Mesenchymal stem cell (in vitro differentiated cells and primary cell): Measurements from ENCODE around the gene PTGR3.

Source experiments
- DNase-seq: peaks from one replicate; pipeline ENCODE4 v3.0.0-alpha.2; 2013
- H2AFZ ChIP-seq: one replicate; pipeline ENCODE4 v1.6.1; 2013; ENCODE audit warnings: low read depth, mild to moderate bottlenecking, control low read depth, inconsistent platforms, low read length, moderate library complexity
- H2AK5ac ChIP-seq: 2 replicates; pipeline ENCODE4 v1.6.1; 2013; ENCODE audit warnings: low read length, moderate library complexity, mild to moderate bottlenecking, inconsistent platforms; ENCODE audit not compliant: severe bottlenecking
- H2BK120ac ChIP-seq: one replicate; pipeline ENCODE4 v1.6.1; 2013; ENCODE audit warnings: low read depth, mild to moderate bottlenecking, inconsistent platforms, low read length, moderate library complexity
- H2BK12ac ChIP-seq, 2 experiments: one replicate each; pipeline ENCODE4 v1.6.1; 2013; ENCODE audit warnings: inconsistent platforms in 2 of 2, low read length in 2 of 2, mild to moderate bottlenecking in 2 of 2, moderate library complexity in 2 of 2, control low read depth in 1 of 2
- H2BK15ac ChIP-seq: one replicate; pipeline ENCODE4 v1.6.1; 2013; ENCODE audit warnings: mild to moderate bottlenecking, low read depth, inconsistent platforms; ENCODE audit not compliant: poor library complexity, severe bottlenecking
- H2BK5ac ChIP-seq: 2 replicates; pipeline ENCODE4 v1.6.1; 2013; ENCODE audit warnings: low read depth, mild to moderate bottlenecking, low read length, control low read depth, inconsistent platforms; ENCODE audit not compliant: poor library complexity, severe bottlenecking
- H3K14ac ChIP-seq, 2 experiments: one replicate each; pipeline ENCODE4 v1.6.1; 2013; ENCODE audit warnings: inconsistent platforms in 2 of 2, low read length in 2 of 2, control low read depth in 1 of 2, mild to moderate bottlenecking in 1 of 2, moderate library complexity in 1 of 2
- H3K18ac ChIP-seq, 2 experiments: one replicate each; pipeline ENCODE4 v1.6.1; 2013; ENCODE audit warnings: inconsistent platforms in 2 of 2, low read length in 2 of 2, control low read depth in 1 of 2, low read depth in 1 of 2, mild to moderate bottlenecking in 1 of 2
- H3K23ac ChIP-seq, 2 experiments: one replicate each; pipeline ENCODE4 v1.6.1; 2013; ENCODE audit warnings: inconsistent platforms in 2 of 2, low read length in 2 of 2, mild to moderate bottlenecking in 2 of 2, moderate library complexity in 2 of 2, control low read depth in 1 of 2
- H3K27ac ChIP-seq: 2 replicates; pipeline ENCODE4 v1.5.1; 2013; ENCODE audit warnings: mild to moderate bottlenecking, moderate library complexity, low read length, control low read depth, inconsistent platforms; ENCODE audit not compliant: poor library complexity, severe bottlenecking
- H3K27me3 ChIP-seq, 2 experiments: 2 replicates each; pipeline versions ENCODE4 v1.6.1 to v1.7.0; 2013; ENCODE audit warnings: low read length in 2 of 2, mild to moderate bottlenecking in 2 of 2, moderate library complexity in 2 of 2, control low read depth in 1 of 2, inconsistent platforms in 1 of 2; ENCODE audit not compliant: control insufficient read depth in 1 of 2, insufficient read depth in 1 of 2
- H3K36me3 ChIP-seq, 2 experiments: 2 replicates each; pipeline versions ENCODE4 v1.6.1 to v1.7.0; 2013; ENCODE audit warnings: low read length in 2 of 2, control low read depth in 1 of 2, inconsistent platforms in 1 of 2, low read depth in 1 of 2, mild to moderate bottlenecking in 1 of 2; ENCODE audit not compliant: insufficient read depth in 2 of 2, control insufficient read depth in 1 of 2
- H3K4ac ChIP-seq, 2 experiments: one replicate each; pipeline ENCODE4 v1.6.1; 2013; ENCODE audit warnings: inconsistent platforms in 2 of 2, low read length in 2 of 2, mild to moderate bottlenecking in 2 of 2, moderate library complexity in 2 of 2, control low read depth in 1 of 2, low read depth in 1 of 2
- H3K4me1 ChIP-seq: 2 replicates; pipeline ENCODE4 v1.6.1; 2013; ENCODE audit warnings: low read depth, low read length, control low read depth; ENCODE audit not compliant: control insufficient read depth, insufficient read depth
- H3K4me2 ChIP-seq: 2 replicates; pipeline ENCODE4 v1.6.1; 2013; ENCODE audit warnings: low read length, mild to moderate bottlenecking, inconsistent platforms; ENCODE audit not compliant: poor library complexity, severe bottlenecking
- H3K4me3 ChIP-seq, 2 experiments: 2 replicates each; pipeline versions ENCODE4 v1.5.1 to v1.7.0; 2013; ENCODE audit warnings: low read length in 2 of 2, mild to moderate bottlenecking in 2 of 2, control low read depth in 1 of 2, low read depth in 1 of 2; ENCODE audit not compliant: insufficient read depth in 1 of 2
- H3K79me1 ChIP-seq: replicated peaks from 2 replicates; pipeline ENCODE4 v1.6.1; 2013; ENCODE audit warnings: mild to moderate bottlenecking, control low read depth, low read length, inconsistent platforms; ENCODE audit not compliant: poor library complexity, severe bottlenecking
- H3K9ac ChIP-seq: 2 replicates; pipeline ENCODE4 v1.7.0; 2013; ENCODE audit warnings: mild to moderate bottlenecking, low read length, moderate library complexity
- H3K9me3 ChIP-seq: 2 replicates; pipeline ENCODE4 v1.7.0; 2013; ENCODE audit warnings: mild to moderate bottlenecking, low read length; ENCODE audit not compliant: control insufficient read depth
- H4K8ac ChIP-seq: one replicate; pipeline ENCODE4 v1.6.1; 2013; ENCODE audit warnings: inconsistent platforms, mild to moderate bottlenecking, low read length, moderate library complexity
- H4K91ac ChIP-seq: one replicate; pipeline ENCODE4 v1.6.1; 2013; ENCODE audit warnings: mild to moderate bottlenecking, low read length, inconsistent platforms
- WGBS: methylation state at CpG from one replicate; pipeline ENCODE4 v1.1.7; 2013; ENCODE audit warnings: mixed read lengths; 5-methylcytosine and 5-hydroxymethylcytosine counted together

Gene PTGR3

GRCh38 chr18:75235896-75236295 is 27.0 kb upstream of the PTGR3 start:
- no peak overlapping the region for H3K9ac ChIP-seq
- H2AK5ac ChIP-seq = no peak overlapping the region
- no peak overlapping the region for H2BK120ac ChIP-seq
- H2BK5ac ChIP-seq = no peak overlapping the region
- H3K79me1 ChIP-seq = peaks cover 28% of the 10 kb centered on the region
- peaks cover under 1% of the 10 kb centered on the region for H3K4me1 ChIP-seq
- no peak overlapping the region for H3K4me2 ChIP-seq
- H3K4me3 ChIP-seq = no peak overlapping the region
- DNase-seq = no peak
- H3K27me3 ChIP-seq = no peaks in the 10 kb centered on the region
- no peaks in the 10 kb centered on the region for H3K9me3 ChIP-seq
- H4K91ac ChIP-seq = no peak overlapping the region
- no peak overlapping the region for H2AFZ ChIP-seq
- 98% methylated on average over 11 of the region's 13 CpGs for WGBS
- H2BK15ac ChIP-seq = no peak overlapping the region
- H3K14ac ChIP-seq = no peak overlapping the region
- H3K23ac ChIP-seq = no peak overlapping the region
- H2BK12ac ChIP-seq = no peak overlapping the region
- no peak overlapping the region for H3K4ac ChIP-seq
- no peak overlapping the region for H4K8ac ChIP-seq
- H3K36me3 ChIP-seq = peaks cover 0 to 4% of the 10 kb centered on the region in 2 experiments
- H3K18ac ChIP-seq = no peak overlapping the region
- H3K27ac ChIP-seq = no peak overlapping the region

GRCh38 chr18:75234901-75235300 is 26.0 kb upstream of the PTGR3 start:
- Histone ChIP-seq H3K9me3 (no peaks in the 10 kb centered on the region), H3K36me3 (peaks cover 0 to 4% of the 10 kb centered on the region in 2 experiments), H2BK15ac (no peak overlapping the region), H3K4me2 (no peak overlapping the region), H3K9ac (no peak overlapping the region), H3K18ac (no peak overlapping the region), H3K4ac (no peak overlapping the region), H2BK120ac (no peak overlapping the region), H2AFZ (no peak overlapping the region), H3K4me1 (peaks cover 1% of the 10 kb centered on the region), H2BK5ac (no peak overlapping the region), H3K27ac (no peak overlapping the region), H4K91ac (no peak overlapping the region), H3K27me3 (no peaks in the 10 kb centered on the region), H3K4me3 (no peak overlapping the region), H4K8ac (no peak overlapping the region), H3K14ac (no peak overlapping the region), H2AK5ac (no peak overlapping the region), H3K79me1 (peaks cover 28% of the 10 kb centered on the region), H3K23ac (no peak overlapping the region), H2BK12ac (no peak overlapping the region)
- no peak for DNase-seq
- 88% methylated on average over 10 of the region's 12 CpGs for WGBS

- DNase-seq = no peak
- H3K4me3 ChIP-seq = no peak overlapping the region
- peaks cover 0 to 4% of the 10 kb centered on the region in 2 experiments for H3K36me3 ChIP-seq
- H3K27me3 ChIP-seq = no peaks in the 10 kb centered on the region
- no peak overlapping the region for H2BK120ac ChIP-seq
- H4K8ac ChIP-seq = peak overlapping the region; percentile 84
- H3K4me2 ChIP-seq = no peak overlapping the region
- H2BK5ac ChIP-seq = no peak overlapping the region
- peak overlapping the region; percentile 10 for H2AFZ ChIP-seq
- H2BK12ac ChIP-seq = peak overlapping the region; percentile 57 to 75
- peak overlapping the region; percentile 76 to 96 for H3K4ac ChIP-seq
- WGBS = 97% methylated on average over 5 of the region's 5 CpGs
- peaks cover 30% of the 10 kb centered on the region for H3K79me1 ChIP-seq
- H3K18ac ChIP-seq = peak overlapping the region; percentile 16 to 93
- H3K9me3 ChIP-seq = no peaks in the 10 kb centered on the region
- H3K23ac ChIP-seq = peak overlapping the region in 1 of 2 experiments; percentile 67
- no peak overlapping the region for H3K27ac ChIP-seq
- no peak overlapping the region for H2AK5ac ChIP-seq
- H4K91ac ChIP-seq = peak overlapping the region; percentile 81
- H3K14ac ChIP-seq = peak overlapping the region in 1 of 2 experiments; percentile 96
- peak overlapping the region; percentile 73 for H2BK15ac ChIP-seq
- no peak overlapping the region for H3K9ac ChIP-seq
- peaks cover 6% of the 10 kb centered on the region for H3K4me1 ChIP-seq
These were observed 22.1 kb upstream of the PTGR3 start for GRCh38 chr18:75231053-75231406.

DNA sequence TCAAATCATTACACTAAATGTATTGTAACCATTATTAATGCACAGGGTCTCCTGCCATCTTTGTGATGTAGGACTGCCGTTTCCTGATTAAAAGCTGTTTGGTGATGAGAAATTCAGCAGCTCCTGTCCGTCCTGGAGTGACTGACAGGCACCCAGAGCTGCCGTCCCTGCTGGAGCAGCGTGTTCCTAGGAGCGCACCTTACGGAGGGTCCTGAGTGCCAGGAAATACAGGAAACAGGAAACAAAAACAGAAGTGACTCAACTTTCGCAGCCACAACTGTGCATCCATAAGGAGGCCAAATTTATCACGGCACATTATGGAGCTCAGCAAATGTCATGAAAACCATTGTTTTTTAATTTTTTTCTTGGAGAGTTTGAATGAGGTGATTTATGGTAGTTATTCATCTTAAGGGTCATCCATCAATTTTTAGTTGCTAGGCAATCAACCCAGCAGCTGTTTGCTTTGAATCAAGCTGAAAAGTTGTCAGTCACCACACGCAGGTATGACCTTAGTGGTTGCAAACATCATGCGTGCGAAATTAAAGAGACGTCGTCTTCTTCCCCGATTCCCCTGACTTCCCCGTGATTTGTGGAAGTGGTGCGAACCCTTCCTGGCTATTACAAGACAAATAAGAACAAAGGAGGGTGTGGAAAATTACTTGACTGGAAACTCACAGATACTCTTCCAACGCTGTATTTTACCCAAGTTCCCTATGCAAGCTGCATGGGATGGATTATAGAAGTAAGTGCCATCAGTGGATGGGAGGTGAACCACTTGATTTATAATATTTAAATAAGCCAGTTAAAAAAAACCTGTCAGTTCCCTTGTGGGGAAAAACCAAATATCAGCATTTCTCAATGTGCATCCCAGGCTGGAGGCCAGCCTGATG is 21.5 kb upstream of the PTGR3 start:
- 72% methylated on average over 16 of the region's 17 CpGs for WGBS

More for the DNA sequence above, 21.5 kb upstream of the PTGR3 start:
- no peak overlapping the region for H3K9ac ChIP-seq
- H2BK120ac ChIP-seq = no peak overlapping the region
- H3K79me1 ChIP-seq = peaks cover 30% of the 10 kb centered on the region
- no peaks in the 10 kb centered on the region for H3K27me3 ChIP-seq
- no peak overlapping the region for H3K4me2 ChIP-seq
- no peak overlapping the region for H2BK5ac ChIP-seq
- H3K4me1 ChIP-seq = peaks cover 6% of the 10 kb centered on the region
- no peak overlapping the region for H2AFZ ChIP-seq
- no peak overlapping the region for H3K14ac ChIP-seq
- H3K18ac ChIP-seq = peak overlapping the region; percentile 16 to 93
- H3K4ac ChIP-seq = peak overlapping the region in 1 of 2 experiments; percentile 76
- H3K4me3 ChIP-seq = no peak overlapping the region
- peak overlapping the region in 1 of 2 experiments; percentile 75 for H2BK12ac ChIP-seq
- H2BK15ac ChIP-seq = no peak overlapping the region
- peak overlapping the region; percentile 81 for H4K91ac ChIP-seq
- H3K23ac ChIP-seq = peak overlapping the region in 1 of 2 experiments; percentile 67
- no peak overlapping the region for H2AK5ac ChIP-seq
- H3K9me3 ChIP-seq = no peaks in the 10 kb centered on the region
- H4K8ac ChIP-seq = peak overlapping the region; percentile 84
- peaks cover 0 to 4% of the 10 kb centered on the region in 2 experiments for H3K36me3 ChIP-seq
- no peak overlapping the region for H3K27ac ChIP-seq
- no peak for DNase-seq
